PFSK-1 (cell line): ENCODE measurements around the gene GSTM4.

ENCODE experiments used
- FOXP2 ChIP-seq: optimal IDR thresholded peaks from 2 replicates; pipeline ENCODE3; 2011; ENCODE audit warnings: borderline replicate concordance, control low read depth, inconsistent platforms; ENCODE audit not compliant: insufficient read depth; ENCODE audit errors: extremely low read length, extremely low read depth
- POLR2AphosphoS5 ChIP-seq: IDR thresholded peaks from 2 replicates; pipeline ENCODE4 v1.6.1; 2012; ENCODE audit warnings: low read depth, mild to moderate bottlenecking, control low read depth, low read length, moderate library complexity
- SIN3A ChIP-seq: IDR thresholded peaks from 2 replicates; pipeline ENCODE4 v1.6.1; 2012; ENCODE audit warnings: mild to moderate bottlenecking, low read length, moderate library complexity, borderline replicate concordance; ENCODE audit not compliant: insufficient read depth
- TAF1 ChIP-seq: IDR thresholded peaks from 2 replicates; pipeline ENCODE4 v1.6.1; 2012; ENCODE audit warnings: low read length, control low read depth, borderline replicate concordance; ENCODE audit not compliant: insufficient read depth
- TF ChIP-seq, protein P1 (sequence below), 2 experiments: IDR thresholded peaks; 2 replicates each; pipeline versions ENCODE4 v1.6.1 to v1.8.0; 2011 to 2012; ENCODE audit warnings: low read depth in 2 of 2, low read length in 2 of 2, control low read depth in 1 of 2, inconsistent platforms in 1 of 2, mild to moderate bottlenecking in 1 of 2, moderate library complexity in 1 of 2; ENCODE audit not compliant: insufficient read depth in 1 of 2

GSTM4 gene

GRCh38 chr1:109627692-109628399, 28.1 kb upstream of the GSTM4 start:
- TF ChIP-seq FOXP2 (no peak), SIN3A (no peak), POLR2AphosphoS5 (no peak), TAF1 (no peak)
- TF ChIP-seq, protein P1, sequence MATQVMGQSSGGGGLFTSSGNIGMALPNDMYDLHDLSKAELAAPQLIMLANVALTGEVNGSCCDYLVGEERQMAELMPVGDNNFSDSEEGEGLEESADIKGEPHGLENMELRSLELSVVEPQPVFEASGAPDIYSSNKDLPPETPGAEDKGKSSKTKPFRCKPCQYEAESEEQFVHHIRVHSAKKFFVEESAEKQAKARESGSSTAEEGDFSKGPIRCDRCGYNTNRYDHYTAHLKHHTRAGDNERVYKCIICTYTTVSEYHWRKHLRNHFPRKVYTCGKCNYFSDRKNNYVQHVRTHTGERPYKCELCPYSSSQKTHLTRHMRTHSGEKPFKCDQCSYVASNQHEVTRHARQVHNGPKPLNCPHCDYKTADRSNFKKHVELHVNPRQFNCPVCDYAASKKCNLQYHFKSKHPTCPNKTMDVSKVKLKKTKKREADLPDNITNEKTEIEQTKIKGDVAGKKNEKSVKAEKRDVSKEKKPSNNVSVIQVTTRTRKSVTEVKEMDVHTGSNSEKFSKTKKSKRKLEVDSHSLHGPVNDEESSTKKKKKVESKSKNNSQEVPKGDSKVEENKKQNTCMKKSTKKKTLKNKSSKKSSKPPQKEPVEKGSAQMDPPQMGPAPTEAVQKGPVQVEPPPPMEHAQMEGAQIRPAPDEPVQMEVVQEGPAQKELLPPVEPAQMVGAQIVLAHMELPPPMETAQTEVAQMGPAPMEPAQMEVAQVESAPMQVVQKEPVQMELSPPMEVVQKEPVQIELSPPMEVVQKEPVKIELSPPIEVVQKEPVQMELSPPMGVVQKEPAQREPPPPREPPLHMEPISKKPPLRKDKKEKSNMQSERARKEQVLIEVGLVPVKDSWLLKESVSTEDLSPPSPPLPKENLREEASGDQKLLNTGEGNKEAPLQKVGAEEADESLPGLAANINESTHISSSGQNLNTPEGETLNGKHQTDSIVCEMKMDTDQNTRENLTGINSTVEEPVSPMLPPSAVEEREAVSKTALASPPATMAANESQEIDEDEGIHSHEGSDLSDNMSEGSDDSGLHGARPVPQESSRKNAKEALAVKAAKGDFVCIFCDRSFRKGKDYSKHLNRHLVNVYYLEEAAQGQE (IDR thresholded peaks at IDR 0.05; ENCODE audit: insufficient read depth in 1 of 2, low read depth in 2 of 2, low read length in 2 of 2), result no peak

DNA sequence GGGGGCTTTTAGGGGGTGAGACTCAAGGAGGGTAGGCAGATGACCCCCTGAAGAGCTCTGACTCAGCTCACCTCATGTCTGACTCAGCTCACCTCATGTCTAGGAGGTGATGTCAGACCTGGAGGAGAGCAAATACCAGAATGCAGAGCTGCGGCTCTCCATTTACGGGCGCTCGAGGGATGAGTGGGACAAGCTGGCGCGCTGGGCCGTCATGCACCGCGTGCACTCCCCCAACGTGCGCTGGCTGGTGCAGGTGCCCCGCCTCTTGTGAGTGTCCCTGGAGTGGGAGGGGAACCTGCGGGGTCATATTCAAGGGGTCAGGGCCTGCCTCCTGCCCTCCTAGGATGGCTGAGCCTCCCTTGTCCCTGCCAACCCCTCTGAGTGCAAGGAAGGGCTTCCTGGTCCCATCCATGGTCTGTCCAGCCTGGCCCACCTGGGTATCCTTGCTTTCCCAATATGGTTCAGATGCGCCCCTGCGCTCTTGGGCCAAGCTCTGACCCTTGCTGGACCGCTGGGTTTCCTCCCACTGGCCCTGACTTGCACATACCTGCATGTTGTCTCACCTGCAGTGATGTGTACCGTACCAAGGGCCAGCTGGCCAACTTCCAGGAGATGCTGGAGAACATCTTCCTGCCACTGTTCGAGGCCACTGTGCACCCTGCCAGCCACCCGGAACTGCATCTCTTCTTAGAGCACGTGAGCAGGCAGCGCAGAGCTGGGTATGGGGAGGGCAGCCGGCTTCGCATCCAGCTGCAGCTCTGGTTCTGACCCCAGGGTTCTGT, 27.2 kb upstream of the GSTM4 start:
- no peak for TF ChIP-seq SIN3A
- no peak for TF ChIP-seq FOXP2
- TF ChIP-seq POLR2AphosphoS5, result no peak
- TF ChIP-seq, protein P1 (IDR thresholded peaks at IDR 0.05; ENCODE audit: insufficient read depth in 1 of 2, low read depth in 2 of 2, low read length in 2 of 2), result no peak

DNA sequence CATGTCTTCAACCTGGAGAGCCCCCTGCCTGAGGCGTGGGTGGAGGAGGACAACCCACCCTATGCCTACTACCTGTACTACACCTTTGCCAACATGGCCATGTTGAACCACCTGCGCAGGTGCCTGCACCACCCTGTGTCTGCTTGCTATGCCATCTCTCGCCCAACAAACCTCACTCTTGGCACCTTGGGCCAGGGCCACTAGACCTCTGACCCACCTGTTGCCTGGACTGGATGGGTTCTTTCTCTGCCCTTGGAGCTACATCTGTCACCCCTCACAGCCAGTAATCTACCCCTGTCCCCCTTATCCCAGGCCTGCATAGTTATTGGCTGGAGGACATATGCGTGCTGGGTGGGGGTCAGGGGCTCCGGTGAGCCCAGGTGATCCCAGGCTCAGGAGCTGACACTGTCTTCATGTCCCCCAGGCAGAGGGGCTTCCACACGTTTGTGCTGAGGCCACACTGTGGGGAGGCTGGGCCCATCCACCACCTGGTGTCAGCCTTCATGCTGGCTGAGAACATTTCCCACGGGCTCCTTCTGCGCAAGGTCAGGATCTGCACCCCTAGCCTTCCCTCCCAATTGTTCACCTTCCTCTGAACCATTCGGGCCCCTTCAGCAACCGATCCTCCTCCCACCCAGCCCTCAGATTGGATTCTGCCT, 26.4 kb upstream of the GSTM4 start:
- no peak for TF ChIP-seq TAF1
- TF ChIP-seq, protein P1 (IDR thresholded peaks at IDR 0.05; ENCODE audit: insufficient read depth in 1 of 2, low read depth in 2 of 2, low read length in 2 of 2), result no peak

GRCh38 chr1:109630081-109630897, 25.6 kb upstream of the GSTM4 start:
- TF ChIP-seq FOXP2, result no peak
- TF ChIP-seq SIN3A, result no peak

GRCh38 chr1:109630898-109631512, 24.9 kb upstream of the GSTM4 start:
- TF ChIP-seq SIN3A (no peak), POLR2AphosphoS5 (no peak), TAF1 (no peak), FOXP2 (no peak)
- TF ChIP-seq, protein P1 (IDR thresholded peaks at IDR 0.05; ENCODE audit: insufficient read depth in 1 of 2, low read depth in 2 of 2, low read length in 2 of 2), result no peak
